Endothelial cell of umbilical vein (primary cell): ENCODE results near the gene UBP1. TPM values are rescaled to one million over a fixed set of nuclear protein-coding genes. Genes with fewer than 3 reads are reported as not detected.

Source experiments
- BruUV-seq: library from RNA; stranded (reverse); fragments of 400-500 nt; replicated peaks from 2 replicates; lab custom pipeline; 2021; lab: Mats Ljungman, UMichigan
- CTCF ChIA-PET: fragments of 300-600, 350-600 bp; sonication (Branson Sonifier 250); formaldehyde crosslinking; loops from one replicate; lab custom pipeline; 2021; ENCODE audit warnings: antibody characterized with exemption, inconsistent platforms; lab: Charles Lee
- POLR2A ChIA-PET: fragments of 300-600, 350-600 bp; sonication (Branson Sonifier 250); formaldehyde crosslinking; loops from one replicate; lab custom pipeline; 2021; ENCODE audit warnings: antibody characterized with exemption, inconsistent platforms; lab: Charles Lee
- DNase-seq: peaks from one replicate; pipeline ENCODE4 v3.0.0-alpha.2; 2011; ENCODE audit warnings: low read depth, low spot score
- FAIRE-seq: peaks from 2 replicates; lab custom pipeline; 2011; peaks lifted over from hg19 to GRCh38; lab: Jason Lieb, UNC
- H2AFZ ChIP-seq: 2 replicates; pipeline ENCODE4 v1.6.0; 2012; ENCODE audit warnings: low read depth, low read length, control low read depth, inconsistent platforms
- H3K27ac ChIP-seq: 2 replicates; pipeline ENCODE4 v1.5.1; 2011; ENCODE audit warnings: low read depth, mild to moderate bottlenecking, control low read depth, low read length, moderate library complexity; ENCODE audit not compliant: insufficient read depth
- H3K27me3 ChIP-seq, 2 experiments: 2 replicates each; pipeline versions ENCODE4 v1.6.0 to v1.6.1; 2011; ENCODE audit warnings: low read length in 2 of 2, mixed read lengths in 1 of 2; ENCODE audit not compliant: control insufficient read depth in 2 of 2, insufficient read depth in 2 of 2
- H3K36me3 ChIP-seq, 2 experiments: 2 replicates in 1 of 2; 3 replicates in 1 of 2; pipeline ENCODE4 v1.5.1; 2011; ENCODE audit warnings: low read length in 2 of 2, mild to moderate bottlenecking in 1 of 2, moderate library complexity in 1 of 2; ENCODE audit not compliant: control insufficient read depth in 2 of 2, insufficient read depth in 2 of 2; ENCODE audit errors: extremely low read depth in 1 of 2
- H3K4me1 ChIP-seq: 3 replicates; pipeline ENCODE4 v1.5.1; 2011; ENCODE audit warnings: mild to moderate bottlenecking, low read length; ENCODE audit not compliant: control insufficient read depth, insufficient read depth; ENCODE audit errors: extremely low read depth
- H3K4me2 ChIP-seq: 2 replicates; pipeline ENCODE4 v1.6.1; 2011; ENCODE audit warnings: low read length, control low read depth, mixed read lengths; ENCODE audit not compliant: insufficient read depth
- H3K4me3 ChIP-seq, 3 experiments: fragments of 200-600 bp in 1 of 3; sonication (generic), shearing (Covaris generic) in 1 of 3; replicated peaks in 1 of 3; 2 replicates each; pipeline ENCODE4 v1.5.1; 2011 to 2016; ENCODE audit warnings: control low read depth in 3 of 3, low read length in 3 of 3, mild to moderate bottlenecking in 2 of 3, inconsistent platforms in 1 of 3, low read depth in 1 of 3, moderate library complexity in 1 of 3; ENCODE audit not compliant: insufficient read depth in 1 of 3
- H3K79me2 ChIP-seq: 2 replicates; pipeline ENCODE4 v1.6.0; 2012; ENCODE audit warnings: low read length, inconsistent platforms; ENCODE audit not compliant: control insufficient read depth, insufficient read depth
- H3K9ac ChIP-seq: replicated peaks from 2 replicates; pipeline ENCODE3; 2011; ENCODE audit warnings: low read length, control low read depth; ENCODE audit not compliant: insufficient read depth; ENCODE audit errors: extremely low read depth
- H3K9me1 ChIP-seq: replicated peaks from 3 replicates; pipeline ENCODE4 v1.6.0; 2011; ENCODE audit warnings: mild to moderate bottlenecking, low read length; ENCODE audit not compliant: control insufficient read depth, insufficient read depth; ENCODE audit errors: extremely low read depth
- H3K9me3 ChIP-seq: replicated peaks from 2 replicates; pipeline ENCODE4 v1.5.1; 2012; ENCODE audit warnings: low read length, inconsistent platforms; ENCODE audit not compliant: control insufficient read depth, insufficient read depth
- H4K20me1 ChIP-seq: replicated peaks from 2 replicates; pipeline ENCODE3; 2011; ENCODE audit warnings: mild to moderate bottlenecking, low read length; ENCODE audit not compliant: control insufficient read depth, insufficient read depth; ENCODE audit errors: extremely low read depth
- EZH2 ChIP-seq: IDR thresholded peaks from 2 replicates; pipeline ENCODE4 v1.6.1; 2012; ENCODE audit warnings: borderline replicate concordance, low read depth, mild to moderate bottlenecking, moderate library complexity, low read length, inconsistent platforms; ENCODE audit not compliant: severe bottlenecking
- FOS ChIP-seq: IDR thresholded peaks from 2 replicates; pipeline ENCODE4 v1.6.1; 2011; ENCODE audit warnings: mild to moderate bottlenecking, low read length, moderate library complexity, borderline replicate concordance; ENCODE audit not compliant: insufficient read depth
- GATA2 ChIP-seq: IDR thresholded peaks from 2 replicates; pipeline ENCODE4 v1.7.0; 2011; ENCODE audit warnings: low read depth, mild to moderate bottlenecking, moderate library complexity, mixed read lengths, low read length; ENCODE audit not compliant: insufficient read length, insufficient read depth
- JUN ChIP-seq: IDR thresholded peaks from 2 replicates; pipeline ENCODE4 v1.6.1; 2011; ENCODE audit warnings: borderline replicate concordance, low read depth; ENCODE audit not compliant: insufficient read length, insufficient read depth
- MAX ChIP-seq: IDR thresholded peaks from 2 replicates; pipeline ENCODE4 v1.6.1; 2011; ENCODE audit not compliant: insufficient read depth, insufficient read length
- MYC ChIP-seq: IDR thresholded peaks from one replicate; pipeline ENCODE4 v1.6.1; 2011; ENCODE audit warnings: mild to moderate bottlenecking, low read depth, low read length
- POLR2A ChIP-seq: IDR thresholded peaks from 2 replicates; pipeline ENCODE4 v1.6.1; 2012; ENCODE audit warnings: low read depth, mild to moderate bottlenecking, control low read depth, low read length
- POLR2AphosphoS5 ChIP-seq: IDR thresholded peaks from 2 replicates; pipeline ENCODE4 v1.6.1; 2012; ENCODE audit warnings: low read depth, mild to moderate bottlenecking, control low read depth, low read length, moderate library complexity; ENCODE audit not compliant: insufficient read depth
- dilution Hi-C: fragments of 300-500 bp; cut with MboI; formaldehyde crosslinking; loops from one replicate; pipeline ENCODE4 v1.15.0; 2019; ENCODE audit warnings: low sequenced_read_pairs; ENCODE audit not compliant: extremely low pct_ligation_motif_present
- intact Hi-C: fragments of 100-400 bp; cut with micrococcal nuclease; formaldehyde crosslinking; loops from one replicate; pipeline ENCODE4 v1.10.0; 2022
- polyA plus RNA-seq, 4 experiments: library from polyadenylated mRNA; depleted of rRNA in 3 of 4; stranded (reverse) in 3 of 4; unstranded in 1 of 4; fragments of >200 nt; gene quantifications; 2 replicates each; pipeline versions ENCODE4 v1.2.1 to v1.2.3, GENCODE V29; 2011 to 2012; ENCODE audit warnings: missing spikeins in 1 of 4
- total RNA-seq: library from RNA; stranded (reverse); gene quantifications from 2 replicates; pipeline ENCODE4 v1.2.3, GENCODE V29; 2021
- TF ChIP-seq, protein P1 (sequence below), 2 donors: IDR thresholded peaks; 1 replicate in 1 of 2; 2 replicates in 1 of 2; pipeline ENCODE4 v1.5.1; 2011; ENCODE audit warnings: low read length in 2 of 2, mild to moderate bottlenecking in 2 of 2, moderate library complexity in 2 of 2, control low read depth in 1 of 2, inconsistent platforms in 1 of 2, low read depth in 1 of 2; ENCODE audit not compliant: insufficient read depth in 1 of 2; ENCODE audit errors: extremely low read depth in 1 of 2

UBP1 gene
- total and polyA plus RNA-seq, 2 donors (not counting 3 experiments of a cell fraction or from before 2014, with no cell fraction given): 60.2 to 90.5 TPM

DNA sequence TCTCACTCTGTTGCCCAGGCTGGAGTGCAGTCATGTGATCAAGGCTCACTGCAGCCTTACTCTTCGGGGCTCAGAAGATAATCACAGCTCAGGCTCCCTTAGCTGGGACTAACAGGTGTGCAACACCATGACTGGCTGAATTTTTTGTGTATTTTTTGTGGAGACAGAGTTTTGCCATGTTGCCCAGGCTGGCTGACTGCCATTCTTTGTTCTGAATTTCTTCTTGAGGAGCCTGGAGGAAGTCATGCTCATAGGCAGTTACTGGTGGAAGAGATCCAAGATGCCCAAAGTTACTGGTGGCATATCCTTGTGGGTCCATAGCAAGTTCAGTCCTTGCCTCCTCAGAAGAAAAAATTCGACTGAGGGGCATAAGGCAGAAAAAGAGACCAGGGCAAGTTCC lies 16.6 kb upstream of the UBP1 start:
- TF ChIP-seq POLR2A (no peak), POLR2AphosphoS5 (no peak), JUN (no peak), MAX (no peak), GATA2 (no peak), EZH2 (no peak), MYC (no peak), FOS (no peak)
- TF ChIP-seq, protein P1, sequence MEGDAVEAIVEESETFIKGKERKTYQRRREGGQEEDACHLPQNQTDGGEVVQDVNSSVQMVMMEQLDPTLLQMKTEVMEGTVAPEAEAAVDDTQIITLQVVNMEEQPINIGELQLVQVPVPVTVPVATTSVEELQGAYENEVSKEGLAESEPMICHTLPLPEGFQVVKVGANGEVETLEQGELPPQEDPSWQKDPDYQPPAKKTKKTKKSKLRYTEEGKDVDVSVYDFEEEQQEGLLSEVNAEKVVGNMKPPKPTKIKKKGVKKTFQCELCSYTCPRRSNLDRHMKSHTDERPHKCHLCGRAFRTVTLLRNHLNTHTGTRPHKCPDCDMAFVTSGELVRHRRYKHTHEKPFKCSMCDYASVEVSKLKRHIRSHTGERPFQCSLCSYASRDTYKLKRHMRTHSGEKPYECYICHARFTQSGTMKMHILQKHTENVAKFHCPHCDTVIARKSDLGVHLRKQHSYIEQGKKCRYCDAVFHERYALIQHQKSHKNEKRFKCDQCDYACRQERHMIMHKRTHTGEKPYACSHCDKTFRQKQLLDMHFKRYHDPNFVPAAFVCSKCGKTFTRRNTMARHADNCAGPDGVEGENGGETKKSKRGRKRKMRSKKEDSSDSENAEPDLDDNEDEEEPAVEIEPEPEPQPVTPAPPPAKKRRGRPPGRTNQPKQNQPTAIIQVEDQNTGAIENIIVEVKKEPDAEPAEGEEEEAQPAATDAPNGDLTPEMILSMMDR (IDR thresholded peaks at IDR 0.05; ENCODE audit: extremely low read depth in 1 of 2, insufficient read depth in 1 of 2, low read depth in 1 of 2, low read length in 2 of 2): no peak
- Histone ChIP-seq H3K4me1 (no peaks in the 10 kb centered on the region), H3K27ac (no peak overlapping the region), H3K4me2 (no peak overlapping the region), H3K36me3 (no peaks in the 10 kb centered on the region), H3K79me2 (no peaks in the 10 kb centered on the region), H4K20me1 (no peaks in the 10 kb centered on the region), H3K27me3 (no peaks in the 10 kb centered on the region), H3K9me3 (no peaks in the 10 kb centered on the region), H2AFZ (no peak overlapping the region), H3K4me3 (no peak overlapping the region), H3K9ac (no peak overlapping the region), H3K9me1 (no peaks in the 10 kb centered on the region)
- POLR2A ChIA-PET: no interaction called here
- DNase-seq (peak; percentile 21), FAIRE-seq (no peak)
- no TSS peak for BruUV-seq
- CTCF ChIA-PET: no interaction called here
- dilution Hi-C loops (no loop called here), intact Hi-C loops (no loop called here)
